SK-N-SH treated with all-trans-retinoic acid at 6 μM for 48 hours (cell line): ENCODE measurements around the gene MARS1.

ENCODE experiments used
- ATAC-seq: fragments of 200-7000 bp; cut with Tn5 transposase; 3 replicates; pipeline ENCODE4 v1.9.1; 2020; ENCODE audit warnings: mild to moderate bottlenecking, moderate library complexity
- ARNTL ChIP-seq: fragments of 450-650 bp; formaldehyde crosslinking; IDR thresholded peaks from 2 replicates; pipeline ENCODE4 v1.5.0; 2020; ENCODE audit warnings: low read depth, mild to moderate bottlenecking, moderate library complexity, borderline replicate concordance
- CREB5 ChIP-seq: fragments of 250-450 bp; sonication (Bioruptor Pico); IDR thresholded peaks from 2 replicates; pipeline ENCODE4 v1.5.1; 2020; ENCODE audit warnings: low read depth, mild to moderate bottlenecking, moderate library complexity
- CSDC2 ChIP-seq: fragments of 250-450 bp; sonication (Bioruptor Pico); IDR thresholded peaks from 2 replicates; pipeline ENCODE4 v1.5.0; 2020; ENCODE audit warnings: mild to moderate bottlenecking, moderate library complexity
- CSRNP3 ChIP-seq: fragments of 250-450 bp; sonication (Bioruptor Pico); IDR thresholded peaks from 2 replicates; pipeline ENCODE4 v1.5.1; 2021; ENCODE audit warnings: mild to moderate bottlenecking, moderate library complexity
- ESRRG ChIP-seq: fragments of 250-450 bp; sonication (Bioruptor Pico); IDR thresholded peaks from 2 replicates; pipeline ENCODE4 v1.6.1; 2021; ENCODE audit warnings: mild to moderate bottlenecking
- GLIS3 ChIP-seq: fragments of 250-450 bp; sonication (Bioruptor Pico); IDR thresholded peaks from 2 replicates; pipeline ENCODE4 v1.5.0; 2020; ENCODE audit warnings: mild to moderate bottlenecking, moderate library complexity
- ISL1 ChIP-seq: fragments of 250-450 bp; sonication (Bioruptor Pico); IDR thresholded peaks from 2 replicates; pipeline ENCODE4 v2.1.2; 2022; ENCODE audit warnings: mild to moderate bottlenecking, moderate library complexity
- PPARA ChIP-seq: fragments of 250-450 bp; sonication (Bioruptor Pico); IDR thresholded peaks from 2 replicates; pipeline ENCODE4 v1.5.0; 2020; ENCODE audit warnings: mild to moderate bottlenecking, borderline replicate concordance
- RARB ChIP-seq: fragments of 250-450 bp; sonication (Bioruptor Pico); IDR thresholded peaks from 2 replicates; pipeline ENCODE4 v1.8.0; 2021; ENCODE audit warnings: mild to moderate bottlenecking, moderate library complexity
- SNAI2 ChIP-seq: fragments of 250-450 bp; sonication (Bioruptor Pico); IDR thresholded peaks from 2 replicates; pipeline ENCODE4 v1.5.0; 2020; ENCODE audit warnings: mild to moderate bottlenecking, moderate library complexity
- TCF4 ChIP-seq: fragments of 250-450 bp; sonication (Bioruptor Pico); IDR thresholded peaks from 2 replicates; pipeline ENCODE4 v1.8.0; 2021; ENCODE audit warnings: mild to moderate bottlenecking, moderate library complexity, borderline replicate concordance
- TOX ChIP-seq: fragments of 250-450 bp; sonication (Bioruptor Pico); IDR thresholded peaks from 2 replicates; pipeline ENCODE4 v1.8.0; 2021; ENCODE audit warnings: mild to moderate bottlenecking, moderate library complexity, borderline replicate concordance
- ZC3H10 ChIP-seq: fragments of 250-450 bp; sonication (Bioruptor Pico); IDR thresholded peaks from 2 replicates; pipeline ENCODE4 v1.5.1; 2021; ENCODE audit warnings: mild to moderate bottlenecking, moderate library complexity
- ZFP3 ChIP-seq: fragments of 250-450 bp; sonication (Bioruptor Pico); IDR thresholded peaks from 2 replicates; pipeline ENCODE4 v1.5.0; 2020; ENCODE audit warnings: mild to moderate bottlenecking, moderate library complexity
- ZFP30 ChIP-seq: fragments of 450-650 bp; formaldehyde crosslinking; IDR thresholded peaks from 2 replicates; pipeline ENCODE4 v1.5.0; 2022; ENCODE audit warnings: mild to moderate bottlenecking, moderate library complexity
- ZNF70 ChIP-seq: fragments of 450-650 bp; formaldehyde crosslinking; IDR thresholded peaks from 2 replicates; pipeline ENCODE4 v1.5.0; 2020; ENCODE audit warnings: mild to moderate bottlenecking, moderate library complexity
- TF ChIP-seq, protein P1 (sequence below): fragments of 250-450 bp; sonication (Bioruptor Pico); IDR thresholded peaks from 2 replicates; pipeline ENCODE4 v1.5.0; 2020; ENCODE audit warnings: mild to moderate bottlenecking, moderate library complexity

MARS1 gene

GRCh38 chr12:57548488-57548887, 60.6 kb downstream of the MARS1 start (continued):
- TF ChIP-seq, protein P1, sequence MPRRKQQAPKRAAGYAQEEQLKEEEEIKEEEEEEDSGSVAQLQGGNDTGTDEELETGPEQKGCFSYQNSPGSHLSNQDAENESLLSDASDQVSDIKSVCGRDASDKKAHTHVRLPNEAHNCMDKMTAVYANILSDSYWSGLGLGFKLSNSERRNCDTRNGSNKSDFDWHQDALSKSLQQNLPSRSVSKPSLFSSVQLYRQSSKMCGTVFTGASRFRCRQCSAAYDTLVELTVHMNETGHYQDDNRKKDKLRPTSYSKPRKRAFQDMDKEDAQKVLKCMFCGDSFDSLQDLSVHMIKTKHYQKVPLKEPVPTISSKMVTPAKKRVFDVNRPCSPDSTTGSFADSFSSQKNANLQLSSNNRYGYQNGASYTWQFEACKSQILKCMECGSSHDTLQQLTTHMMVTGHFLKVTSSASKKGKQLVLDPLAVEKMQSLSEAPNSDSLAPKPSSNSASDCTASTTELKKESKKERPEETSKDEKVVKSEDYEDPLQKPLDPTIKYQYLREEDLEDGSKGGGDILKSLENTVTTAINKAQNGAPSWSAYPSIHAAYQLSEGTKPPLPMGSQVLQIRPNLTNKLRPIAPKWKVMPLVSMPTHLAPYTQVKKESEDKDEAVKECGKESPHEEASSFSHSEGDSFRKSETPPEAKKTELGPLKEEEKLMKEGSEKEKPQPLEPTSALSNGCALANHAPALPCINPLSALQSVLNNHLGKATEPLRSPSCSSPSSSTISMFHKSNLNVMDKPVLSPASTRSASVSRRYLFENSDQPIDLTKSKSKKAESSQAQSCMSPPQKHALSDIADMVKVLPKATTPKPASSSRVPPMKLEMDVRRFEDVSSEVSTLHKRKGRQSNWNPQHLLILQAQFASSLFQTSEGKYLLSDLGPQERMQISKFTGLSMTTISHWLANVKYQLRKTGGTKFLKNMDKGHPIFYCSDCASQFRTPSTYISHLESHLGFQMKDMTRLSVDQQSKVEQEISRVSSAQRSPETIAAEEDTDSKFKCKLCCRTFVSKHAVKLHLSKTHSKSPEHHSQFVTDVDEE (CRISPR knock-in tag), result no peak
- TF ChIP-seq ZFP30 (CRISPR knock-in tag) (no peak), CREB5 (CRISPR knock-in tag) (no peak), ESRRG (CRISPR knock-in tag) (no peak)
- TF ChIP-seq, all 23 proteins: peak for 0

DNA sequence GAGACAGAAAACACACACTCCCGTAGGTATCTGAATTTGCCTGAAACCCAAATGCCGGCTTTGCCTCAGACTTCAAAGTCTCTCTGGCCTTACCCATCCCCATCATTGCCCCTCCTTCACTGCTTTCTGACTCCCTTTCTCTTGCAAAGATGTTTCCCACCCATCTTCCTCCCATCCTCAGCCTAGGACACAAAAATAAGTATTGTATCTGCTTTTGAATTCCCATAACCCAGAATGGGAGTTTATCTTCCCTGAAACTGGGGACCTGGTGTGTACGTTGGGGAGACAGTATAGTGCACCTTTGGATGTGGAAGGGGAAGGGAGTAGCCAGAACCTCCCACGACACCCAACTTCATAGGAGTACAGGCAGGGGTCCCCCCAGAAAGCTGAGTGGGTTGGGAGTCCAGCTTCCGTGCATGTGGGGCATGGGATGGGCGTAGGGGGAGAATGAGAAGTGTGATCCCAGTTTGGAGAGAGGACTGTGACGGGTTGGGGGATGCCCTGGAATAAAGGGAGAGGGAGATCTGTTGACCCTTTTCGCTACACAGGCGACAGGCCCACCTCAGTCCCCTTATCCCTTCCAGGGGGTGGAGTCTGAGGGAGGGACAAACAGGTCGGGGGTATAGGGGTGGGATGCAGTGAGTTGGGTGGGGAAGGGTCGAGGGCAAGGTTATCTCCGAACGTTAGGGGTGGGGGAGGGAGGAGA, 61.5 kb downstream of the MARS1 start:
- TF ChIP-seq ISL1 (no peak), TCF4 (CRISPR knock-in tag) (no peak), RARB (CRISPR knock-in tag) (no peak), CSRNP3 (CRISPR knock-in tag) (no peak)
- TF ChIP-seq, protein P1 (CRISPR knock-in tag), result no peak

GRCh38 chr12:57549909-57550640, 62.2 kb downstream of the MARS1 start, which contains the start of gene KIF5A:
Gene KIF5A, plus strand, starts transcription at chr12:57550044. Its CDS starts 228 bp downstream, at chr12:57550272.
- ATAC-seq, result peak; percentile 72
- TF ChIP-seq ESRRG (CRISPR knock-in tag), result no peak
- no peak for TF ChIP-seq TCF4 (CRISPR knock-in tag)
- TF ChIP-seq CSRNP3 (CRISPR knock-in tag), result no peak
- no peak for TF ChIP-seq ISL1
- TF ChIP-seq RARB (CRISPR knock-in tag), result no peak
- TF ChIP-seq ZNF70 (CRISPR knock-in tag), result no peak
- no peak for TF ChIP-seq GLIS3 (CRISPR knock-in tag)
- no peak for TF ChIP-seq CSDC2 (CRISPR knock-in tag)
- no peak for TF ChIP-seq SNAI2 (CRISPR knock-in tag)
- no peak for TF ChIP-seq ZFP30 (CRISPR knock-in tag)

More for the DNA sequence above, 61.5 kb downstream of the MARS1 start:
- ATAC-seq, result peak; percentile 1; the same call in 1 of the 3 replicates

GRCh38 chr12:57550641-57551549, 63.0 kb downstream of the MARS1 start:
- ATAC-seq, result no peak
- no peak for TF ChIP-seq ARNTL (CRISPR knock-in tag)
- no peak for TF ChIP-seq CSDC2 (CRISPR knock-in tag)
- no peak for TF ChIP-seq GLIS3 (CRISPR knock-in tag)
- TF ChIP-seq PPARA (CRISPR knock-in tag), result no peak
- no peak for TF ChIP-seq ZFP3 (CRISPR knock-in tag)
- TF ChIP-seq, protein P1 (CRISPR knock-in tag), result no peak
- no peak for TF ChIP-seq TOX (CRISPR knock-in tag)
- TF ChIP-seq ZNF70 (CRISPR knock-in tag), result no peak
- no peak for TF ChIP-seq ZC3H10 (CRISPR knock-in tag)
